HUES6 (cell line): Measurements from ENCODE around the gene CGRRF1.

ENCODE experiments used
- H3K27ac ChIP-seq: 2 replicates; pipeline ENCODE4 v1.7.0; 2013; ENCODE audit warnings: low read depth, mild to moderate bottlenecking, low read length, inconsistent platforms
- H3K27me3 ChIP-seq: 2 replicates; pipeline ENCODE4 v1.6.1; 2013; ENCODE audit warnings: low read length; ENCODE audit not compliant: control insufficient read depth, insufficient read depth
- H3K36me3 ChIP-seq: 2 replicates; pipeline ENCODE4 v1.6.1; 2013; ENCODE audit warnings: low read length; ENCODE audit not compliant: control insufficient read depth, insufficient read depth
- H3K4me1 ChIP-seq: 2 replicates; pipeline ENCODE4 v1.6.1; 2013; ENCODE audit warnings: low read length; ENCODE audit not compliant: control insufficient read depth, insufficient read depth
- H3K4me3 ChIP-seq: 2 replicates; pipeline ENCODE4 v1.5.1; 2013; ENCODE audit warnings: low read depth, low read length
- H3K9ac ChIP-seq: one replicate; pipeline ENCODE4 v1.6.1; 2013; ENCODE audit warnings: mild to moderate bottlenecking, low read length
- H3K9me3 ChIP-seq: 2 replicates; pipeline ENCODE4 v1.6.1; 2013; ENCODE audit warnings: low read depth, low read length; ENCODE audit not compliant: control insufficient read depth, insufficient read depth

Gene CGRRF1

DNA sequence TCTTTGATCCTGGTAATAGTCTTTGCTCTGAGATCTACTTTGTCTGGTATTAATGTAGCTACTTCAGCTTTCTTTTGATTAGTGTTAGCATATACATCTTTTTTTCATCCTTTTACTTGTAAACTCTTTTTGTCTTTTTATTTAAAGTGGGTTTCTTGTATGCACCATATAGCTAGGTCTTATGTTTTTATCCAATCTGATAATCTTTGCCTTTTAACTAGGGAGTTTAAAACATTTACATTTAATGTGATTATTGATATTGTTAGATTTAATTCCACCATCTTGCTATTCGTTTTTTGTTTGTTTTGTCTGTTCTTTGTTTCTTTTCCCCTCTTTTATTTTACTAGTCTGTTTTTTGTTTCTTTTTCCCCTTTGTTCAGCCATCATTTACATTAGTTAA, 6.0 kb downstream of the CGRRF1 start:
- peaks cover 7% of the 10 kb centered on the region; the same call in 1 of the 2 replicates for H3K36me3 ChIP-seq

DNA sequence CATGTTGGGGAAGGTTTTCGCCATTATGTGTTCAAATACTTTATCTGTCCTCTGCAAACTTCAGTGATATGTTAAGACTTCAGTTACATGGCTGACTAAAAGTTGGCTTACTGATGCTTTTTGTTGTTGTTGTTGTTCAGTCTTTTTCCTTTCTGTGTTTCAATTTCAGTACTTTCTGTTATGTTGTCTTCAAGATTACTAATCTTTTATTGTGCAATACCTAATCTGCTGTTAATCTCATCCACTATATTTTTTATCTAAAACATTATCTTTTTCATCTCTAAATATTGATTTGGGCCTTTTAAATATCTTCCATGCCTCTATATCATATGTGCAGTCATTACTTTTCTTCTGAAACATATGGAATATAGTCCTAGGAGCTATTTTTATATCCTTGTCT, 7.0 kb downstream of the CGRRF1 start:
- Histone ChIP-seq H3K4me1 (no peaks in the 10 kb centered on the region), H3K9ac (no peak overlapping the region), H3K9me3 (peaks cover 15% of the 10 kb centered on the region; the same call in 1 of the 2 replicates), H3K4me3 (no peak overlapping the region), H3K27ac (no peak overlapping the region), H3K27me3 (no peaks in the 10 kb centered on the region), H3K36me3 (peaks cover 7% of the 10 kb centered on the region; the same call in 1 of the 2 replicates)

More for the DNA sequence above, 6.0 kb downstream of the CGRRF1 start:
- Histone ChIP-seq H3K27ac (no peak overlapping the region), H3K27me3 (no peaks in the 10 kb centered on the region), H3K4me1 (peaks cover 6% of the 10 kb centered on the region), H3K4me3 (no peak overlapping the region), H3K9me3 (peaks cover 15% of the 10 kb centered on the region; the same call in 1 of the 2 replicates), H3K9ac (no peak overlapping the region)

- H3K4me1 ChIP-seq, result no peaks in the 10 kb centered on the region
- H3K36me3 ChIP-seq, result peaks cover 33% of the 10 kb centered on the region
- H3K4me3 ChIP-seq, result no peak overlapping the region
- H3K9ac ChIP-seq, result no peak overlapping the region
- H3K27me3 ChIP-seq, result no peaks in the 10 kb centered on the region
- H3K9me3 ChIP-seq, result no peaks in the 10 kb centered on the region
- no peak overlapping the region for H3K27ac ChIP-seq
Measured at GRCh38 chr14:54524410-54524809, 14.7 kb downstream of the CGRRF1 start.

DNA sequence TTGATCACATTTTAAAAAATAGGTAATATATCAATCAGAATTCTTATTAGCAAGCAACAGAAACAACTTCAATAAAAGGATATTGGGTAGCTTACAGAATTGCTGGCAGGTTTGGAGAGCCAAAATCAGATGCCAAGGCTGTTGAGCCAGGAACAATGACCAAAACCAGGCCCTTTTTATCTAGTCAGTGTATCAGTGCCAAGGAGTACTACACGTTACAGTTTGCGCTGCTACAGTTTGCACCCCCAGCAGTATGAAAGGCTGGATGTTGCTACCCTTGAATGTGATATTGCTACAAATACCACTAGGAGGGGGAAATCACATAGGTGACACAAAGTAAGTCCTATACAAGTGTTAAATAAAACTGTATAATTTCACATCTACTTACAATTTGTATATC, 19.3 kb downstream of the CGRRF1 start:
- H3K27ac ChIP-seq, result no peak overlapping the region
- no peaks in the 10 kb centered on the region for H3K4me1 ChIP-seq
- peaks cover 20% of the 10 kb centered on the region for H3K36me3 ChIP-seq

DNA sequence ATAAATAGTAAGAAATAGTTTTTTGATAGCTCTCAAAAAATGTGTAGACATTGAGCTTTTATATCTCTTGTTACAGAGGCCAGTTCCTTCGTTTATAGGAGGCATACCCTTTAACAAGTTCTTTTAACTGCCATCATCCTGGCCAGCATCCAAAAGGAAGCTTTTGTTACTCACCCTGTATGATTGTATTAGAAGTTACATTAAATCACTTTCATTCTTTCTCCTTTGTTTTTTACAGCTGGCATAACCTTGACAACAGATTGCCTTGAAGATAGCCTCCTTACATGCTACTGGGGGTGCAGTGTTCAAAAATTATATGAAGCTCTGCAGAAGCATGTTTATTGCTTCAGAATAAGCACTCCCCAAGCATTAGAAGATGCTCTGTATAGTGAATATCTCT, 20.1 kb downstream of the CGRRF1 start:
- no peak overlapping the region for H3K4me3 ChIP-seq
- H3K36me3 ChIP-seq, result peaks cover 12% of the 10 kb centered on the region
- H3K4me1 ChIP-seq, result no peaks in the 10 kb centered on the region
- H3K27me3 ChIP-seq, result no peaks in the 10 kb centered on the region
- no peak overlapping the region for H3K9ac ChIP-seq
- H3K9me3 ChIP-seq, result no peaks in the 10 kb centered on the region
- no peak overlapping the region for H3K27ac ChIP-seq

More for the DNA sequence above, 19.3 kb downstream of the CGRRF1 start:
- Histone ChIP-seq H3K4me3 (no peak overlapping the region), H3K9me3 (no peaks in the 10 kb centered on the region), H3K27me3 (no peaks in the 10 kb centered on the region), H3K9ac (no peak overlapping the region)

DNA sequence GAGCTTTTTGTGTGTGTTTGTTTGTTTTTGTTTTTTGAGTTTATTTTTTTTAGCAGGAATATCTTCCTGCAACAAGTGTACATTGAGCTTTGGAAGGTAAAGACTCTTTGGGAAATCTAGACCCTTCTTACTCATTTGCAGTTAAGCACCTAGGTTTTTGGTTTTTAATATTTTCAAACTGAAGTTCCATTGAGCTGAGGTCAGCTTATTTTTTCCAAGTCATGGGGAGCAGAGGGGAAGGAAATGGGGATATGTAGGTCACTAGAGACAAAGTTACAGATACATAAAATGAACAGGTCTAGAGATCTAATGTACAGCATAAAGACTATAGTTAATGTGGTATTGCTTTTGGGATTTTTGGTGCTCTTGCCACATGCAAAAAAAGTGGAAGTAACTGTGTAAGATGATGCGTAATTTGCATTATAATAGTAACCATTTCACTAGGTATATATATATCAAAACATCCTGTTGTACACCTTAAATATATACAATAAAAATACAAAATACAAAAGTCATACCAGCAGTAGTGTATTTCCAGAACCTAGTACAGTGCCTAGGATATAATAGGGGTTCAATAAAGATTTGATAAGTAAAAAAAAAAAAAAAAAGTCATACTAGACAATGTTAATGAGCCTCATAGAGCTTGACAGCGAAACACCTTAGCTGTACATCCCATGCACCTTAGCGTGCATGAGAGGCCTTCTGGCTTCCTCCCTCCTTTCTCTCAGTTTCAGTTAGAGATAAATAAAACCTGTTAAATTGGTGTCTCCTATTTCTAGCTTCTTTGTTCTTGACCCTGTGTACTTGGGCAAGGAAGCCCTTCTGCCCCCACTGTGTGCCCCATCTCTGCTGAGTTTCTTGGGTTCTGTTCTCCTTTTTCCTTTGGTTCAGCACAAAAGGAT, 22.7 kb downstream of the CGRRF1 start:
- Histone ChIP-seq H3K27me3 (no peaks in the 10 kb centered on the region), H3K4me3 (no peak overlapping the region), H3K4me1 (peaks cover 10% of the 10 kb centered on the region), H3K9me3 (no peaks in the 10 kb centered on the region), H3K27ac (no peak overlapping the region), H3K36me3 (peaks cover 7% of the 10 kb centered on the region; the same call in 1 of the 2 replicates), H3K9ac (no peak overlapping the region)

DNA sequence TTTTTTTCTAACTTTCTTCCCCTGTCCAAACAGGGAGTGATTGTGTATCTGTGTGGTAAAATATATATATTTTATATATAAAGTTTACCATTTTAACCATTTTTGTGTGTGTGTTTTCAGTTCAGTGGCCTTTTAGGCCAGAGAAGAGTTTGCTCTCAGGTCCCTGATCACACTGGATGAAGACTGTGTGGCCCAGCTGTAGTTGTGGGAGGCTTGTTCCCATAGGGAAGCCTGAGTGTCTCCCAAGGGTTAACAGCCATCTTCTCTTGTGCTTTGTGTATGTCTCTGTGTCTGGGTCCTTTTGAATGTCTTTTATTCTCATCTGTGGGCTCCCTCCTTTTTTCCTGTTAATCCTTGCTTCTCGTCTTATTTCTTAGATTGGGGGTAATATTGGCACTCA, 23.4 kb downstream of the CGRRF1 start:
- no peak overlapping the region for H3K27ac ChIP-seq
- H3K9ac ChIP-seq, result no peak overlapping the region
- H3K4me1 ChIP-seq, result peaks cover 10% of the 10 kb centered on the region
- no peak overlapping the region for H3K4me3 ChIP-seq
- no peaks in the 10 kb centered on the region for H3K27me3 ChIP-seq
- no peaks in the 10 kb centered on the region for H3K9me3 ChIP-seq
- H3K36me3 ChIP-seq, result peaks cover 8% of the 10 kb centered on the region

DNA sequence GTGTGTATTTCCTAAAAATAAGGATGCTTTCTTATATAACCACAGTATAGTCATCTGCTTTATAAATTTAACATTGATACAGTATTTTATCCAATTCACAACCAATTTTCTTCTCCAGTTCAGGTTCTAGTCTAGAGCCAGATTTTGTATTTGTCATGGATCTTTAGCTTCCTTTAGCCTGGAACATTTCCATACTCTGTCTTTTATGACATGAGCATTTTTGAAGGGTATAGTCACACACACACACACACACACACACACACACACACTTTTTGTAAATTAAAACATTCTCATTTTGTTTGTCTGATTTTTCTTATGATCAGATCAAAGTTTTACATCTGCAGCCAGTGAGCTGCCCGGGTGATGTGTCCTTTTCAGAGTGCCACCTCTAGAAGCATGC, 25.4 kb downstream of the CGRRF1 start:
- no peak overlapping the region for H3K4me3 ChIP-seq
- no peaks in the 10 kb centered on the region for H3K9me3 ChIP-seq
- no peak overlapping the region for H3K27ac ChIP-seq
- H3K36me3 ChIP-seq, result peaks cover 13% of the 10 kb centered on the region
- no peak overlapping the region for H3K9ac ChIP-seq
- no peaks in the 10 kb centered on the region for H3K27me3 ChIP-seq
- peaks cover 10% of the 10 kb centered on the region for H3K4me1 ChIP-seq

GRCh38 chr14:54535646-54536045, 25.9 kb downstream of the CGRRF1 start:
- no peak overlapping the region for H3K9ac ChIP-seq
- H3K27ac ChIP-seq, result 0 out of 2 replicates have a peak overlapping the region, but pooled peaks have one; percentile 9
- H3K9me3 ChIP-seq, result no peaks in the 10 kb centered on the region
- no peak overlapping the region for H3K4me3 ChIP-seq
- H3K36me3 ChIP-seq, result peaks cover 13% of the 10 kb centered on the region
- H3K4me1 ChIP-seq, result peaks cover 10% of the 10 kb centered on the region
- no peaks in the 10 kb centered on the region for H3K27me3 ChIP-seq

DNA sequence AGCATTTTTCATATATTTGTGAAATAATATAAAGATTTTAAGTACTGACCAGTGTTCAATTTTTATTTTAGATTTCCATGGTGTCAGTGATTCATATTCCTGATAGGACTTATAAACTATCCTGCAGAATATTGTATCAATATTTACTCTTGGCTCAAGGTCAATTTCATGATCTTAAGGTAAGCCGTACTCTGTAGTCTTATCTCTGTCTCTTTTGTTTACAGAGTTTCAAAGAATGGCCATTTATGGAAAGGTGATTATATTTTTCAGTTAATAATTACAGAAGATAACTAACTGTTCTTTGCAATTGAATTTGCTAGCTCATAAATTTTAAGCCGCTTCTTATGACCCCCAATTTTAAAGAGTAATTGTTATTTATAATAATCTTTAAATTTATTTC, 27.9 kb downstream of the CGRRF1 start:
- no peak overlapping the region for H3K9ac ChIP-seq
- H3K27ac ChIP-seq, result no peak overlapping the region
- H3K9me3 ChIP-seq, result no peaks in the 10 kb centered on the region
- no peaks in the 10 kb centered on the region for H3K27me3 ChIP-seq
- no peak overlapping the region for H3K4me3 ChIP-seq
- H3K4me1 ChIP-seq, result peaks cover 10% of the 10 kb centered on the region
- H3K36me3 ChIP-seq, result peaks cover 11% of the 10 kb centered on the region

GRCh38 chr14:54538055-54538454, 28.3 kb downstream of the CGRRF1 start:
- no peaks in the 10 kb centered on the region for H3K27me3 ChIP-seq
- no peak overlapping the region for H3K9ac ChIP-seq
- H3K4me1 ChIP-seq, result peaks cover 10% of the 10 kb centered on the region
- H3K4me3 ChIP-seq, result no peak overlapping the region
- H3K27ac ChIP-seq, result no peak overlapping the region
- H3K36me3 ChIP-seq, result peaks cover 11% of the 10 kb centered on the region
- no peaks in the 10 kb centered on the region for H3K9me3 ChIP-seq
